GM18499 (cell line): ENCODE results near the gene FMNL3.
"Not testable (repeated sequence)": the region's sequence is repeated elsewhere in the genome, so short reads cannot be mapped to it uniquely, and the experiment has no call there.

Source experiments
- ATAC-seq: cut with Tn5 transposase; IDR thresholded peaks from one replicate; pipeline ENCODE4 v1.9.1; 2021; ENCODE audit warnings: moderate number of reproducible peaks; ENCODE audit not compliant: insufficient read depth, unreplicated experiment

Gene FMNL3

DNA sequence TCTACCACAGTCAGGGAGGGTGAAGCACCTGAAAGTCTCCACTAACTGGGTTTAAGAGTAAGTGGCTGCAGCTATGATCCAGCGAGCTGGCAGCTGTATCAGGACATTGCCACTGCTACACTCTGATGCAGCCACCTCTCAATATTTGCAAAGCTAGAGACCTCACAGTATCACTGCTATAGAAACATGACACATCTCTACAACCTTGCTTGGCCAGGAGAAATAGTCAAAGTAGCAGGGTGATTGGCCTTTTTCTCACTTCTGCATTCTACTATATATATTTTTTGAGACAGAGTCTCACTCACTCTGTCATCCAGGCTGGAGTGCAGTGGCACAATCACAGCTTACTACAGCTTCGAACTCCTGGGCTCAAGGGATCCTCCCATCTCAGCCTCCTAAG lies 9.3 kb upstream of the FMNL3 start:
- ATAC-seq: peak; percentile 68

DNA sequence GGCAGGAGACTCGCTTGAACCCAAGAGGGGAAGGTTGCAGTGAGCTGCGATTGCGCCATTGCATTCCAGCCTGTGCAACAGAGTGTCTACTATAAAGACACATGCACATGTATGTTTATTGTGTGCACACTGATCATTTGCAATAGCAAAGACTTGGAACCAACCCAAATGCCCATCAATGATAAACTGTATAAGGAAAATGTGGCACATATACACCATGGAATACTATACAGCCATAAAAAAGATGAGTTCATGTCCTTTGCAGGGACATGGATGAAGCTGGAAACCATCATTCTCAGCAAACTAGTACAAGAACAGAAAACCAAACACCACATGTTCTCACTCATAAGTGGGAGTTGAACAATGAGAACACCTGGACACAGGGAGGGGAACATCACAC lies 6.7 kb upstream of the FMNL3 start:
- ATAC-seq: not testable (repeated sequence)

DNA sequence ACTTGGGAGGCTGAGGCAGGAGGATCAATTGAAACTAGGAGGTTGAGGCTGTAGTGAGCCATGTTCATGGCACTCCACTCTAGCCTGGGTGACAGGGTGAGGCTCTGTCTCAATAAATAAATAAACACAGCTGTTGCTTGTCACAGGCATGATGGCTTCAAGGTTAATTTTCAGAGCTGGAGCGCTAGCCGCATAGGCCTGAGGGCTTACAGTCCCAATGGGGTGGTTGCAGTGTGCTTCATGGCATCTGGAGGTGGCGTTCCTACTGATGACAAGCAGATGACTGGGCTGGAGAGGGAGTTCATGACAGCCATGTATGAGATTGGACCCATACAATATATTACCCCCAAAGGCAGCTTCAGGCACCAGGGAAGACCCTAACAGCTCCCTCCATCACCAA lies 1.6 kb upstream of the FMNL3 start:
- ATAC-seq: no peak

DNA sequence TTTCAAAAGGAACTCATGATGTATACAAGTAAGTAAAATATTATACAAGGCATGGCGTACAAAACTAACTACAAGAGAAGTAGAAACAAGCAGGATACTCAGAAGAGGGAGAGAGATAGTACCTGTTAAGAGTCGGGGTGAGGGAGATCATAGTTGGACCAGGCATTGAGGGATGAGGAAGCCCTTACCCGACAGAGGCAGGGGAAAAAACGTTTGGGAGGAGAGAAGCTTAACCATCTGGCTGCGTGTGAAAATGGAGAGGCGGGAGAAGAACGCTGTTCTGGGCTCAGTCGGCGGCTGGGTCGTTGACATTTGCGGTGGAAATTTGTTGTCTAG lies 575 bp upstream of the FMNL3 start:
- ATAC-seq: no peak

DNA sequence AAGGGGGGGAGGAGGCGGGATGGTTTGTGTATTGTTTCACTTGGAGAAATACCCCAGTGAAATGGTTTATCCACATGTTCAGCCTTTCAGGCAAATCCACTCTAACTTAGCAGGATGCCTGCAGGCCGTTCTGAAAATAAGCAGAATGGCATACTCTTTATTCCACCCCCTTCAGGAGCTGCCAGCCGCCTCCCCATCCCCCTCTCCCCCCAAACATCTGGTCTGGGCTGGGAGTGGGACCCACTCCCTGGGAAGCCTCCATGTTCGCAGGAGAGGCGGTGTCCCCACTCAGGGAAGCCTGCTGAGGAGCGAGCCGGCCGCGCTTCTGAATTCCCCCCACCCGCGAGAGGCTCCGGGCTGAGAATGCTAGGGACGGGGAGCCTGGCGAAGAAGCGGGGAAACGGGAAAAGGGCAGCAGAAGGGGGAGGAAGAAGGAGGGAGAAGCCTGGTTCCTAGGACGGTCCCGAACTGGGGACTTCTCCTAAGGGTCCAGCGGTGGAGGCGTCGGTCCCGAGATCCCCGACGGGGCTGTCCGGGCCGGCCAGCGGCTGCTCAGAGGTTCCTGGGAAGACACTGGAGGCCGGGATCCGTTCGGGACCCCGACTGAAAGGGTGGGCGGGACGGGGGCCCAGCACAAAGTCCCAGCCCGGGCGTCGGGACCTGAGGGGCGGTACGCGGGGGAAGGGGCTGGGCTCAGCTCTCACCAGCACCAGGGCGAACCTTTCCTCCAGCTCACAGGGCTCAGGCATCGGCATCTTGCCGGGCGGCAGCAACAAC lies 666 bp downstream of the FMNL3 start:
- ATAC-seq: no peak

DNA sequence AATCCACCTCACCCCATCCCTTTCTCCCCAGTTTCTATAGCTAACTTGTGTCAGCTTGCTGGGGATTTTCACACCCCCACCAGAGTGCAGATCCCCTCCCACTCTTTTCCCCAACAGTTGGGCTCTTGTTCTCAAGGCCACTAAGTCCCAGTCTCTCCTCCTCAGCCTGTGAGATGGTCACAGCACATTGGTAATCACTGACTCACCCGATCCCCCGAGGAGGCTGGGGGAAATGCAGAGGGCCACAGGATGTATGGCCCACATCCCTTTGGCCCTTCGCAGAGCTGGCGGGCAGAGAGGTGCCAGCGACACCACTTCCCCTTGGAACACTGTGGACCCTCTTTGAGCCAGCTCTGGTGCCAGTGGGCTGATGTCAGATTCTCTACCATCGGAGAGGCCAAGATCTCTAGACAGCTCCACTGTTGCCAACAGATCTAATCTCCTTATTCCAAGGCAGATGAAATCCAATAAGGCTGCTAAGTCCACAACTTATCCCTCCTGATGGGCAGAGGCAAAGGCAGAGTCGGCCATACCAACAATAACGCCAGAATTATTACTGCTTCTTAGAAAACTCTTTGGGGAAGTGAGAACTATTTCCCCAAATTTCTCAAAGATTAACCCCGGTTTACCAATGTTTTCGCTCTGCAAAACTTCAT lies 1.6 kb downstream of the FMNL3 start:
- no peak for ATAC-seq

DNA sequence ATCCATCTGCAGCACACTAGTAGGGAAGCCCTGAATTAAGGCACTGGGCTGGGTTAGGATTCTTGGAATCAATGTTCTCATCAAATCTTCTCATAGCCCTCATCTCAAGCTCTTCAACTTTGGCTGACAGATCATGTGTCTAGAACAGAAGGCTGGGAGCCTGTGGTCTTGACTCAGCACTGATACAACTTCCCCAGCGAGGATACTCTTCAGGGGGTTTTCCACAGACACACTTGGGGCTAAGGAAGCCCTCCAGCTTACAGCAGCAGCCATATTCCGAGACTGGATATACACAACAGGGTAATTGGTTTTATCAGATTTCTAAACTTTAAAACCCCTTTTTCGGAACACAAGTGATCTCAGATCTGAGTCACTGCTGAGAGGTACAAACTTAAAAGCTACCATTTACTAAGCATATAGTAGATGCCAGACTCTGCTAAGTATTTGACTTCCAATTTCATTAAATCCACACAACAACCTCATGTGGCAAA lies 3.5 kb downstream of the FMNL3 start:
- no peak for ATAC-seq

DNA sequence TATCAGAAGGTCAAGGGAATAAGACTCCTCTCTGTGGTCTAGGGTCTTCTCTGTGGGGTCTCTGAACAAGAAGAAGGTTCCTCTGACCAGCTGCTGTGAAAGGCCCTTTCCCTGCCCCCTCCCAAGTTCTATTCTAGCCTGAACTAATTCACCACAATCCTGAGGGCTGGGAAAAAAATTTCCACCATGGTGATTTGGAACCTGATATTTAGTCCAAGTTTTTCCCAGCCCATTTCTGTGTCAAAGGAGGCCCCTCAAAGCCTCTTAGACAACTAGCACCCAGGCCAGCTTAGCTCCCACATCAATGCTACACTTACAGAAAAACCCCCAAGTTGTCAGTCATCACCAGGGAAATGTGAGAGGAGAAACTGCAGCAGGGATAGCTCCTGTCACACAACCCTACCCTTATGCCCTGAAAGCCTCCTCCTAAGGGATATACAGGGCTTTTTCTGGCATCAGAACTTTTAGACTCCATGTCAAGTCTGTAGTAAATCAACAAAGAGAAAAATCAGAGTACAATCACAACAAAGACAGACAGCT lies 4.5 kb downstream of the FMNL3 start:
- ATAC-seq: no peak

DNA sequence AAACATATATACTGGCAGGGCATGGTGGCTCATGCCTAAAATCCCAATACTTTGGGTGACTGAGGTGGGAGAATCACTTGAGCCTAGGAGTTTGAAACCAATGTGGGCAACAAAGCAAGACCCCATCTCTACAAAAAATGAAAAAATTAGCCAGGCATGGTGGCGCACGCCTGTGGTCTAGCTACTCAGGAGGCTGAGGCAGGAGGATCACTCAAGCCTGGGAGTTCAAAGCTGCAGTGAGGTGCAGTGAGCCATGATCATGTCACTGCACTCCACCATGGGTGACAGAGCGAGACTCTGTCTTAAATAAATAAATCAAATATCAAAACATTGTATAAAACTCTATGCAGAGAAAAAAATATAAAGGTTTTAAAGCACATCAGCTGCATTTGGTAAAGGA lies 5.2 kb downstream of the FMNL3 start:
- ATAC-seq: no peak

DNA sequence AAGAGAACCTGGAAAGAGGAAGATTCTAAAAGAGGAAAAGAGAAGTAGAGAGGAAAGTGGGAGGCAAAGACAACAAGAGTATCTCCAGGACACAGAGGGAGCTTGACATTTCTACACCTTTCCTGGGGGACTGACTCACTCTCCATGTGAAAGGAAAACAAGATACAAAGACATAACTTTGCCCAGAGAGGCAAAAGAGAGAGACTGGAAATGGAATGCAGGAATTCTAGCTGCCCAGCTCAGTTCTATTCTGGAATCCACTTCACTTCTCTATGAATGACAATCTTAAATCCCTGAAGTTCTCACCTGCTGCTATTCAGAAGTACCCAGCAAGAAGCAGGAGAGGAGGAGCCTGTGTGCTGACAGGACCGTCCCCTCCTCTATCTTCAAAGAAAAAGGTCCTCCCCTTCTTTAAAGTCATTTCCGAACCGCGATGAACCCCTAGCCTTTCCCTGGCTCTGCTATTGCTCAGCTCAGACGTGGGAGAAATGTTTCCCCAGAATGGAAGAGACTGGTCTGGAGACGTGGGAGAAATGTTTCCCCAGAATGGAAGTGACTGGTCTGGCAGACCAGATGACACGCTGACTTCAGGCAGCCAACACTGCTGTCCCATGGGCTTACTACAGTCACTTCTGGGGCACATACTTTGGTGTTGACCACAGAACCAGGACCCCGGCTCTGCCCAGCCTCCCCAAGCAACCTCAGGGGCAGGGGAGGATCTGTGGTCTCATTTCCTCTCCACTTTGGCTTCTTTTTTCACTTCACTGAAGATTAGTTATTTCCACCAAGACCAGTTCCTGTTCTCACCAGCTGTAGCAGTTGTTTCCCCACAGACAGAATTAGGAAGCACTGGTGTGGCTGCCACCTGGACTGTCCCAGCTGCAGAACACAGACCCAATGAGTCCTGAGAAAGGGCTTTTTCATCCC lies 8.3 kb downstream of the FMNL3 start:
- no peak for ATAC-seq

DNA sequence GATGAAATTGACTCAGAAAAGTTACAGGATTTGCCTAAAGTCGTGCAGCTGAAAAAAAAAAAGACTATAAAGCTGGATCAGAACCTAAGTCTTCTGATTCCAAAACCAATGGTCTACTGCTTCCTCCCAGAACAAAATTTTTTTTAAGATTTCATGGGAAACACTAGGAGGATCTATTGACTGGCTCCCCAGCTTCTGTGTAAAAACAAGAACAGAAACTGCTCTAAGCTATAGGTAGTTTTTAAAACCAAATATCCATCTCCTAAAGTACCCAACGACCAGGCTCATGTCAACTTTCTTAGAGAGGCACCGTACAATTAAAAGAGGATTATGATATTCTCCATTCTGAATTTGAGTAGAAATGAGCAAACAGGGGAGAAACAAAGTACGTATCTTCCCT lies 9.4 kb downstream of the FMNL3 start:
- ATAC-seq: no peak

DNA sequence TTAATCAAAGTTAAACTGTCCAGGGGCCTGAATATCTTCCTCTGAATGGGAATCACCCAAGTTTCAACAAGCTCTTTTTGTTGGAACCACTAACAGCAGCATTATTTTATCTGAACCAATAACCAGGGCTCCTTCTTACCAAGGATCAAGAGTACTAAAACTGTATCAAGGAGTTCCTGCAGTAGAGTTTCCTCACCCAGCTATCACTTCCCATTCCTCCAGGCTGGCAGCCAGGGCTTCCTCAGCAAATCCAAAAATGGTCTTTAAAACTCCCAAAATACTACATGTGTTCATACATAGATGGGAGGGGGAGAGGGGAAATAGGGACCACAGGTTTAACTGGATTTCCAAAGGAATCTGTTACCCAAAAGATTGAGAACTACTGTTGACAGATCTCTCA lies 10.5 kb downstream of the FMNL3 start:
- ATAC-seq: no peak

DNA sequence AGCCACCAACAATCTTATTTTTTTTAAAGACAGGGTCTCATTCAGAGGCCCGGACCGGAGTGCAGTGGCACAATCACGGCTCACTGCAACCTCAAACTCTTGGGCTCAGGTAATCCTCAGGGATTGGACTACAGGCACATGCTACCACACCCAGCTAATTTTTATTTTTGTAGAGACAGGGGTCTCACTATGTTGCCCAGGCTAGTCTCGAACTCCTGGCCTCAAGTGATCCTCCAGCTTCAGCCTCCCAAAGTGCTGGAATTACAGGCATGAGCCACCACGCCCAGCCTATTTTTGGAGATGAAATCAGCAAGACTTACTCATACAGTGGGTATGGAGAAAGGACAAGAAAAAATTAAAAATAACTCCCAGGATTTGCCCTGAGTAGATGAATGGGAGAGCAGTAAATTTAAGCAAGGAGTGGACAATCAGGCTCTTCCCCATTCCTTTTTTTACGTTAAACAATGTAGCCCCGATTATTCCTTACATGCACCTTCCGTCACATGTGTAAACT lies 13.2 kb downstream of the FMNL3 start:
- no peak for ATAC-seq

DNA sequence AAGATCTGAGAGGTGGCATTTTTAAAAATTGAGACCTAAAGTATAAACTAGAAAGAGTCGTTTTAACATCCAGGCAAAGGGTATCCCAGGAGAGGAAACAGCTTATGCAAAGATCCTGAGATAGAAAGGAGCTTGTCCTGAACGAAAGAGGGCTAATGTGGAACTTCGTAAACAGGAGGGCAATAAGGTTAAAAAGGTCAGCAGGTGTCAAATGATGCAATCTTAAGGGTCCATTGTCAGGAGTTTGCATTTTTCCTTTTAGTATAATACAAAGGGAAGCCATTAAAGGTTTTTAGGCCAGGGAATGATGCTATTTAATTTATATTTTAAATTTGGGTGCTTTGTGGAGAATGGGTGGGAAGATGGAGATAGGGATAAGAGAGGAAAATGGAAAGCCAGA lies 14.4 kb downstream of the FMNL3 start:
- no peak for ATAC-seq

DNA sequence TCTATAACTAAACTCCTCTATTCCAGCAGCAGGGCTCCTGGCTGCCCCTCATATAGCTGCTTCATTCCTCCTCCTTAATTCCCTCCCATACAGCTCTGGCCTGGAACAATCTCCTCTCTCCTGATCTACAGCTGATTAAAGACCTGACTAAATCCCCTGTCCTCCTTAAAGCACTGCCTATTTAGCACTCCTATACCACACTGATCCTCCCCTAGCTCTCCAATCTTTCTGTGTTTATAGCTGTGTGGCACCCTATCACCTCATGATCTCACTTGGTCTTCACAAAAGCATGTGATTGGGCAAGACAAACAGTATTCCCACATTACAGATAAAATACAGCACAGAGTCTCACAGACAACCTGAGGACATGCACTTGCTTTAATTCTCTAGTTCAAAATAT lies 17.4 kb downstream of the FMNL3 start:
- no peak for ATAC-seq

DNA sequence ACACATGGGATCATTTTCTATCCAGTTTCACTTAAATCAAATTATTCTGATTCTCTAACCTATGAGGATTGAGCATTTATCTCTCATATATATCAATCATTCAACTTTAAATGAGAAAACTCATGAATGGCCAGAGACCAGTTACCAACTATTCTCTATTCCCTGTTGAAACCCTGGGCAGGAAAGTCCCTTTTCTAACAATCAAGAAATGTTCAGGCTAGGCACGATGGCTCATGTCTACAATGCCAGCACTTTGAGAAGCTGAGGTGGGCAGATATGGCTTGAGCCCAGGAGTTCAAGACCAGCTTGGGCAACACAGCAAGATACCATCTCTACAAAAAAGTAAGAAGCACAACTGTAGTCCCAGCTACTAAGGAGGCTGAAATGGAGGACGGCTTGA lies 18.0 kb downstream of the FMNL3 start:
- ATAC-seq: no peak

DNA sequence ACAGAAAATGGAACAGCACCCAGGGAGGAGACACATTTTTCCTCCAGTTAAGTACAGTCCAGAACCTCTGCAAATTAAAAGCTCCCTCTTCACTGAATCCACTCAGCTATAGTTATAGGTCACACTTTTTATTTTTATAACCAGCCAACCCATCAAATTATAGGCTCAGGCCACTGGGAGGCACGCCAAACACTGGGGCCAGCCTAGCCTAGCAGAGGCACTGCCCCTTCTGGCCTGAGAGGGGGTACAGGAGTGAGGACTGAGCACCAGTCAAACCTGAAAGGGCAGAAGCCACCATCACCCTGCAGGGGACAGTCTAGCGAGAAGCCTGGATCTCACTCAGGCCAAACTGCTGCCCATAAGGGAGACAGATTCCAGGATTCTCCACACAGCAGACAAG lies 19.3 kb downstream of the FMNL3 start:
- no peak for ATAC-seq

DNA sequence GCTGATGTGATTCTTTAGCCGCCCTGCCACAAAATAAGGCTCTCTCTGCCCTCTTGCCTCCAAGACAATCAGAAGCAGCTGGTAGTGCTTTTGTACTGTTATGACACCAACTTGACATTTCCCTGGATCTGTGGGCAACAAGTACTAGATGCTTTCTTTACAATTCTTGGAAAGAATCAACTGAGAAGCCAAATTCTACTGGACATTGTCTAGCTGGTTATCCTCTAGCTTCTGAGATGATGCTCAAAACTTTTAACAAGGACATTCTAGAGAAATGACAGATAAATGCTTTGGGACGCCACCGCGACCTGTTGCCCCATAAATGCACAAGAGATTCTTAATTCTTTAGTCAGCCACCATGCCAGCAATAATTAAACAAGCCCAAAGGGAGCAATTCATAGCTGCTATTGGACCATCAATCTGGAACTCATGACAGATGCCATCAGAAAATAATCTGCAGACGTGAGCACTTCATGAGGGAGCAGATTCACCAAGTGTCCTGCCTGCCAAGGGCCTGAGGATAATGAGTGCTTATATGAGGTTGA lies 22.8 kb downstream of the FMNL3 start:
- ATAC-seq: no peak

DNA sequence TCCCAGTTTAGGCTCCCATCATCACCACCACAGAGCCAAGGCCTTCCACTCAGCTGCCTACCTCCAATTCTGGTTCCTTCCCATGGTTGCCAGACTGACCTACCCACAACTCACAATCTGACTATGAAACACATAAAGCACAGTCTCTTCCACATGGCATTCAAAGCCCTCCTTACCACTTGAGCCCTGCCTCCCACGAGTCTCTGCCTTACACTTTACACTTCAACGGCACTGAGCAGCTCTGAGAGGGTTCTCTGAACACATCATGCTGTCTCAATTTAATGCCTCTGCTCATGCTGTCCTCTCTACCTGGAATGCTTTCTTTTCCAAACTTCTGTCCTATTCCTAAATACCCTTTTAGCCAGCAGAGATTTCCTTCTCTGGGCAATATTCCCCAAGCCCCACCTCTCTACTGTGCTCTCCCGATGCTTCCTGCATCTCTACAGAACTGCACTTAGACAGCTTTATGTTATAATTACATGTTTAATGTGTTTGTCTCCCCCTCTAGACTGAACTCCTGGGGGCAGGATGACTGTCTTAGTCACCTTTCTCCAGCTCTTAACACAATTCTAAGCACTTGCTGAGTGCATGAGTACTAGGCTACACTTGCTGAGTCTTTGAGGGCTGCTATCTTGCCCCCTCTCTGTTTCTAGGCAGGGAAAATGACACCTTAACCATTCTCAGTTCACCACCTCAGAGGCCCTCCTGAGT lies 23.5 kb downstream of the FMNL3 start:
- no peak for ATAC-seq

DNA sequence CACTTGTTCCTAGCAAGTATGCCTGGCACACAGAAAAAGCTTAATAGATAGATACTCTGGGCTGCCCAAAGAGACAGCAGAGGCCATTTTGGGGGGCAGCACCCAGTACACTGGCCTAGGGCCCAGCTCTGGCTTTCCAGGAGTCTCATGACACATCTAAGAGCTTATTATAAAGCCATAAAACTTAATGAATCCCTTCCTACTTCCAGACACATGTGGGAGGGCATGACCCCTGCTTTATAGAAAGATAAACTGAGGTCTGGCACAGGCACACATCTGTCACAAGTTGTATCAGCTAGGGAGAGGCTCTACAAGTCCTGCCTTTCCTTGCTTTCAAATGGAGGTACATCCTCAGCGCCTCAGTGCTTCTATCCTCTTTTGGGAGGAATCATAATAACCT lies 27.1 kb downstream of the FMNL3 start:
- ATAC-seq: no peak
